Type B pancreatic cell (in vitro differentiated cells): ENCODE data around the gene NDUFV2. TPM values are rescaled to one million over a fixed set of nuclear protein-coding genes. Genes with fewer than 3 reads are reported as not detected.

Source experiments
- DNase-seq: peaks from one replicate; pipeline ENCODE4 v3.0.0; 2021; ENCODE audit warnings: mixed read lengths; ENCODE audit not compliant: unreplicated experiment; ENCODE audit errors: extremely low spot score
- H3K27ac Mint-ChIP-seq: 2 replicates; pipeline ENCODE4 v1.8.0; 2021; ENCODE audit warnings: mild to moderate bottlenecking, mixed read lengths
- H3K27me3 Mint-ChIP-seq: 2 replicates; pipeline ENCODE4 v1.8.0; 2021; ENCODE audit warnings: mixed read lengths
- H3K36me3 Mint-ChIP-seq: 2 replicates; pipeline ENCODE4 v1.8.0; 2021; ENCODE audit warnings: mixed read lengths
- H3K4me1 Mint-ChIP-seq: one replicate; pipeline ENCODE4 v1.8.0; 2021; ENCODE audit warnings: mixed read lengths; ENCODE audit not compliant: unreplicated experiment
- H3K4me3 Mint-ChIP-seq: 2 replicates; pipeline ENCODE4 v1.8.0; 2021; ENCODE audit warnings: mild to moderate bottlenecking, mixed read lengths
- H3K9me3 Mint-ChIP-seq: 2 replicates; pipeline ENCODE4 v1.8.0; 2021; ENCODE audit warnings: mixed read lengths
- total RNA-seq: library from RNA; stranded (reverse); gene quantifications from 2 replicates; pipeline ENCODE4 v1.2.1, GENCODE V29; 2021; ENCODE audit warnings: low replicate concordance
- TF ChIP-seq, protein P1 (sequence below): fragments of 200-600 bp; sonication (generic); conservative IDR thresholded peaks from 2 replicates; pipeline ENCODE4 v1.5.0; 2021; ENCODE audit warnings: antibody characterized with exemption, mild to moderate bottlenecking

Gene NDUFV2
- total RNA-seq, 1 donor from 2014 or later: 135 TPM

DNA sequence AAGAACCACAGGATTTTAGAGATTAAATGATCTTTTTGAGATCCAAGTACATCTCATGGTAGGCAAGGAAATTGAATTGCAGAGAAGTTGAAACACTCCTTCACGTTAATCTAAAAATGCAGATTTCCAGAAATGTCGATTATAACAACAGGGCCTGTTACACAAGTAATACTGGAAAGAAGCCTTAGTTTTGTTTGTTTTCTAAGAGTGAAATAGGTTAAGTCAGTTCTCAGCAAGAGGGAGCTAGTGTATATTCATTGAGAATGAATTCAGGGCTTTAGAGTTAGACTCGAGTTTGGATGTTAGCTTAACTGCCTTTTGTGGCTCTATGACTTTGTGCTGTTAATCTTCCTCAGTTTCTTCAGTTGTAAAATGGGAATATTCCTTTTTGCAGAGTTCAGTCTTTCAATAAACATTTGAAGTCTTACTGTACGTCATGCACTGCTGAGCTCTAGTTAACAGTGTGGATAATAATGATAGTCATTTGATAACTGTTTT lies 926 bp downstream of the NDUFV2 start:
- Mint-ChIP-seq H3K9me3 (no peaks in the 10 kb centered on the region), H3K27ac (peak overlapping the region; percentile 91), H3K27me3 (no peaks in the 10 kb centered on the region), H3K4me3 (peak overlapping the region; percentile 92), H3K4me1 (peaks cover 49% of the 10 kb centered on the region), H3K36me3 (peaks cover 13% of the 10 kb centered on the region)
- no peak for DNase-seq
- TF ChIP-seq, protein P1, sequence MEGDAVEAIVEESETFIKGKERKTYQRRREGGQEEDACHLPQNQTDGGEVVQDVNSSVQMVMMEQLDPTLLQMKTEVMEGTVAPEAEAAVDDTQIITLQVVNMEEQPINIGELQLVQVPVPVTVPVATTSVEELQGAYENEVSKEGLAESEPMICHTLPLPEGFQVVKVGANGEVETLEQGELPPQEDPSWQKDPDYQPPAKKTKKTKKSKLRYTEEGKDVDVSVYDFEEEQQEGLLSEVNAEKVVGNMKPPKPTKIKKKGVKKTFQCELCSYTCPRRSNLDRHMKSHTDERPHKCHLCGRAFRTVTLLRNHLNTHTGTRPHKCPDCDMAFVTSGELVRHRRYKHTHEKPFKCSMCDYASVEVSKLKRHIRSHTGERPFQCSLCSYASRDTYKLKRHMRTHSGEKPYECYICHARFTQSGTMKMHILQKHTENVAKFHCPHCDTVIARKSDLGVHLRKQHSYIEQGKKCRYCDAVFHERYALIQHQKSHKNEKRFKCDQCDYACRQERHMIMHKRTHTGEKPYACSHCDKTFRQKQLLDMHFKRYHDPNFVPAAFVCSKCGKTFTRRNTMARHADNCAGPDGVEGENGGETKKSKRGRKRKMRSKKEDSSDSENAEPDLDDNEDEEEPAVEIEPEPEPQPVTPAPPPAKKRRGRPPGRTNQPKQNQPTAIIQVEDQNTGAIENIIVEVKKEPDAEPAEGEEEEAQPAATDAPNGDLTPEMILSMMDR: no peak

DNA sequence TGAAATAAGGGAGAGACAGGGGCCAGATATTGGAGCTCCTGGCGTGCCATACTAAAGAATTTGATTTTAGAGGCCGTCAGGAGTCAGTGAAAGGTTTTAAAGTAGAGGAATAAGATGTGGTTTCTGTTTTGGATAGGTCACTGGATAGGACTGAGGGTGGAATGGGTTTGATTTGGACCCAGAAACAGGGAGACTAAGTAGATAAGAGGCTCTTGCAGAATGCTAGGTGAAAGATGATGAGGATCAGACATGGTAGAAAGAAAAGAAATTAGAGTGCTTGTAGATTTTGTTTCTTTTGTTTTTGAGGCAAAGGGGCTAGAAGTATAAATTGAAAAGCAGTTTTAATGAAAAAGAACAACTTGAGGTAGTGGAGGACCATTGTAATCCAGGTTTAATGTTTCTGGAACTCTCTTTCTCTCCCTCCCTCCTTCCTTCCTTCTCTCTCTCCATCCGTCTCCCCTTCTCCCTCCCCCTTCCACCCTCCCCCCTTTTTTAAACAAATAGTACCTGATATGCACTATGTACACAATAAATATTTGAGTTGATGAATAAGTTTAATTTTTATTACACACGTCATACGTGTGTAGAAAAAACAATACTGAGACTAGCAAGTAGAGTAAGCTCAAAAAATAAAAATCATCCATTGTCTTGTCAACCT lies 1.9 kb downstream of the NDUFV2 start:
- no peak for DNase-seq
- peaks cover 16% of the 10 kb centered on the region for H3K36me3 Mint-ChIP-seq
- peak overlapping the region; percentile 91 for H3K27ac Mint-ChIP-seq
- H3K4me1 Mint-ChIP-seq: peaks cover 56% of the 10 kb centered on the region
- no peaks in the 10 kb centered on the region for H3K27me3 Mint-ChIP-seq
- TF ChIP-seq, protein P1: no peak
- H3K9me3 Mint-ChIP-seq: no peaks in the 10 kb centered on the region
- peak overlapping the region; percentile 92 for H3K4me3 Mint-ChIP-seq

DNA sequence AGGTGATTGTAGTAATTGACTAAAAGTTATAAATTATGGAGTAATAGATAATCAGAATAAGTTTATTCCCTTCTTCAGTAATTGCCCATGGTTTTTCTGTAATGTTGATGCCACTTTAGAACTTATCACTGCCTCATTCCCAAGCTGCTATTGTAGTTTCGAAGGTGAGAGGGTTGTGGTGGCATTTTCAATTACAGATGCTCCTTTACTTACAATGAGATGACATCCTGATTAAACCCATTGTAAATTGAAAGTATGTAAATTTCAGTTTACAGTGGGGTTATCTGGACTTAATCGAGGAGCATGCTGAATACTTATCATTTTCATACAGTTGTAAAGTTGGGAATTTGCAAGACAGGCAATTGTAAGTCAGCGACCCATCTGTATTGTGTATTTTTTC lies 2.9 kb downstream of the NDUFV2 start:
- Mint-ChIP-seq H3K4me1 (peaks cover 62% of the 10 kb centered on the region), H3K4me3 (peak overlapping the region; percentile 92), H3K27ac (peak overlapping the region; percentile 91), H3K9me3 (no peaks in the 10 kb centered on the region), H3K27me3 (no peaks in the 10 kb centered on the region), H3K36me3 (peaks cover 16% of the 10 kb centered on the region)
- DNase-seq: no peak
- TF ChIP-seq, protein P1: no peak

- peaks cover 16% of the 10 kb centered on the region for H3K36me3 Mint-ChIP-seq
- H3K9me3 Mint-ChIP-seq: no peaks in the 10 kb centered on the region
- H3K27me3 Mint-ChIP-seq: no peaks in the 10 kb centered on the region
- no peak for DNase-seq
- H3K27ac Mint-ChIP-seq: no peak overlapping the region
- H3K4me1 Mint-ChIP-seq: peaks cover 67% of the 10 kb centered on the region
- H3K4me3 Mint-ChIP-seq: peak overlapping the region; percentile 92
- TF ChIP-seq, protein P1: no peak
Measured at GRCh38 chr18:9106094-9106493, 3.6 kb downstream of the NDUFV2 start.

DNA sequence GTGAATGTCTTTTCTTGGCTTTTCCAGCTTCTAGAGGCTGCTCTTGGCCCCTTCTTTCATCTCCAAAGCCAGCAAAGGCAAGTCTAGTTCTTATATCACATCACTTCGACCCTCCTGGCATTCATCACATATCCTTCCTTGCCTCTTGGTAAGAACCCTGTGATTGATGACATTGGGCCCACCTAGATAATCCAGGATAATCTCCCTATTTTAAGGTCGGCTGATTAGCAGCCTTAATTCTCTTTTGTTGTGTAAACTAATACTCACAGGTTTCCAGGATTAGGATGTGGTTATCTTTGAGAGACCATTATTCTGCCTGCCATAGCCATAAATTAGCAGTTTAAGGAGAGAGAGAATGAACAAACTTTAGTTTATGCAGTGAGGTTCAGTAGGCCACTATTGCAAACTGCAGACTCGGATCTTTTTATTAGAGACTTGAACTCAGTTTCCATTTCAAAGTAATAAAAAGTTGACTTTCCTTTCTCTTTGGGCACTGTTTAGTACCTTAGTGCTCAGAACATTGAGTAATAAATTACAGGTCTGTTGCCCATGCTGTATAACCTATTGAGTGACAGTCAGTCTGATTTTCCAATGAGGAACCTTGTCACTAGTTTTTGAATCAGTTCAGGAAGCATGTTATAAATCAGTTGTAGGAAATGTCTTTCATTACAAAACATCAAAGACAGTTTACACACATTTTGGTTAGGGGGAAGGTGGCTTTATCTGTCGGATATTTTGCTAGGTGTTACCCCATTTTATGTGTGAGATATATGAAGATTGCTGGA lies 4.5 kb downstream of the NDUFV2 start:
- peaks cover 67% of the 10 kb centered on the region for H3K4me1 Mint-ChIP-seq
- peak overlapping the region; percentile 70 for H3K4me3 Mint-ChIP-seq
- DNase-seq: no peak
- TF ChIP-seq, protein P1: no peak
- no peaks in the 10 kb centered on the region for H3K9me3 Mint-ChIP-seq
- H3K27me3 Mint-ChIP-seq: no peaks in the 10 kb centered on the region
- H3K27ac Mint-ChIP-seq: peak overlapping the region; percentile 2
- peaks cover 16% of the 10 kb centered on the region for H3K36me3 Mint-ChIP-seq
